TTC549 (cell line): ENCODE results near the gene PCED1B.
"Not testable (repeated sequence)": the region's sequence is repeated elsewhere in the genome, so short reads cannot be mapped to it uniquely, and the experiment has no call there.

Source experiments
- FAIRE-seq: peaks from 2 replicates; lab custom pipeline; 2012; peaks lifted over from hg19 to GRCh38; lab: Jason Lieb, UNC

The PCED1B gene

DNA sequence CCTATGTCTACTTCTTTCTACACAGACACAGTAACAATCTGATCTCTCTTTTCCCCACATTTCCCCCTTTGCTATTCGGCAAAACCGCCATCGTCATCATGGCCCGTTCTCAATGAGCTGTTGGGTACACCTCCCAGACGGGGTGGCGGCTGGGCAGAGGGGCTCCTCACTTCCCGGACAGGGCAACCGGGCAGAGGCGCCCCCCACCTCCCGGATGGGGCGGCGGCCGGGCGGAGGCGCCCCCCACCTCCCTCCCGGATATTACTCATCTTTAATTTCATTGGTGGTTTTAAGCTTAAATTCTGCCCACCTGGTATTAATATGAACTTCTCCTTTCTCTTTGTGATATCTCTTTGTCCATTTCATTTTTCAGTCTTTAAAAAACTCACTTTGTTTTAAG is 90.9 kb downstream of the PCED1B start:
- FAIRE-seq, result not testable (repeated sequence)

DNA sequence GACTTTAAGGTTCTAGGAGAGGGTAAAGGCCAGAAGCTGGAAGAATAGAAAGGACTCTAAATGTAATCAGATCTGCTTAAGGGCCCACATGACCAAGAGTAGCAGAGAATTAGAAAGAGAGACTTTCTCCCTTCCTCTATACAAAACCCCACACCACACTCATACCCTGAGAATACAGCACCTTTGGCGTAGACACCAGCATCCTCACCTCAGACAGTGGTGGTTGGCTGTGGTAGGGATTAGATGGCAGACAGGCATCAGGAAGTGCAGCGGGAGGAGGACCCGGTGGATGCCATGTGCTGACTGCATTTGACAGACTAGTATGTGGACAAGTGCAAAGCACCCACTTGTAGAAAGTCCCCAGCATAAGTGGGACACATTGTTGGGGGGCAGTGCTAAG is 98.6 kb downstream of the PCED1B start:
- FAIRE-seq, result no peak

DNA sequence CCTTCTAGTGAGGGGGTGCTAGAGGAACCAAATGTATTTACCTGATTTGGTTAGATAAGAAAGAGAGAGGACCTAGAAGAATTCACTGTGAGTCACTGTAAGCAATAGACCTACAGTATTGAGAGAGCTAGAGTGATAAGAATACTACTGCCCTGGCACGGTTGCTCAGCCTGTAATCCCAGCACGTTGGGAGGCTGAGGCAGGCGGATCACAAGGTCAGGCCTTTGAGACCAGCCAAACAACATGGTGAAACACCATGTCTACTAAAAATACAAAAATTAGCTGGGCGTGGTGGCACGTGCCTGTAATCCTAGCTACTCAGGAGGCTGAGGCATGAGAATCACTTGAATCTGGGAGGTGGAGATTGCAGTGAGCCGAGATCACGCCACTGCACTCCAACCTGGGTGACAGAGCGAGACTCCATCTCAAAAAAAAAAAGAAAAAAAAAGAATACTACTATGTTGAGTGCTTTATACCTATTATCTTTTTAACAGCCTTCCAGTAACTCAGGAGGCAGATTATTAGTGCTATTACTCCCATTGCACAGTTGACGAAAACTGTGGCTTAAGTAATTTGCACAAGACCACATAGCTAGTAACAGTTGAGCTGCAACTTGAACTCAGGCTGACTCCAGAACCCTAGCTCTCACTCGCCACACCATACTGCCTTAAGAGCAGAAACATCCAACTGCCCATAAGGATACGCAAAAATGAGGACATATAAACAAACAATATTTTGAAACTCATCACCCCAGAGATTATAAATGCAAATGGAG is 102.9 kb downstream of the PCED1B start:
- FAIRE-seq, result not testable (repeated sequence)

DNA sequence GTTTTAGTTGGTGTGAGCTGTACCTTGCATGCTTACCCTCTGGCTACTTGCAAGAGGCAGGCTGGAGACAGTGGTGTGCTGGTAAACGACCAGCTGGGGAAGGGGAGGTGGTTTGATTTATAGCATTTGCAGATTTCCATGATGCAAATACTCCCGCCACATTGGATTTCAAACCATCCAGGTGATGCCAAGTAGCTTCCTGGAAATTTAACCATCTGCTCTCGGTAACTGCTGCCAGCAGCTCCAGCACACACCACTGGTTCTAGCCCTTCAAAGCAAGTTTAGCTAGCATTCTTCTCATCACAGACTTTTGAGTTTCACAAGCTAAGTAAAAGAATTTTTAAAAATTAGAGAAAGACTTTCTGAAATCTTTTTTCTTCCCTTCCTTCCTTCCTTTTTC is 104.8 kb downstream of the PCED1B start:
- no peak for FAIRE-seq

DNA sequence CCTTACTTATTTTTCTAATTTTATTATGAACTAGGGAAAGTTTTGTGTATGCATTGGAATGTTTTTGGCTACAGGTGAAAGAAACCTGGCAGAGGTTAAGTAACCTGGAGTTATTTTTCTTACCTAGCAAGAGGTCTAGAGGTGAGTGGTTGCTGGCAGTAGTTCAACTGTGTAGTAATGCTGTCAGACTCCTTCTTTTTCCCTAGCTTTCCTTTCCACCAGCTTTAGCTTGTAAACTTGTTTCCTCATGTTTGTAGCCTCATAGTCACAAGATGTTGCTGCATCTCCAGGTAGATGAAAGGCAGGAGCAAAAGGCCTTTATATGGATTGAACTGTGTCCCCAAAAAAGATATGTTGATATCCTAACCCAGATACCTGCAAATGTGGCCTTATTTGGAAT is 105.4 kb downstream of the PCED1B start:
- FAIRE-seq, result no peak

DNA sequence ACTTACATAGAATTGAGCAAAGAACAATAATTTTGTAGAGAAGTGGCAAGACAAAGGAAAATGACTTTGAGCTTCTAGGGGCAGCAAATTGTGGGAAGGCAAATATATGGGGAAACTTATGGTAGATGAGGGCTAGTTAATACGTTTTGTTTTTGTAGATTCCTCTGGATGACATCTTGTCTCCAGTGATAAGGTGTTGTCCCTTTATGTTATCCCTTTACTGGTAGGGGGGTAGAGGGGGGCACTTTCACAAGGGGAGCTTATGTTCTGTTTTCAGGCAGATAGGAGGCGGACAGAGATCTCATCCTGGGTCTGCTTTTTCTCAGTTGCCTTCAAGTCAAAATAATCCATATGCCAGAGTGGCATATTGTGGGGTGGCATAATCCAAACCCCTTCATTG is 106.8 kb downstream of the PCED1B start:
- FAIRE-seq, result no peak

DNA sequence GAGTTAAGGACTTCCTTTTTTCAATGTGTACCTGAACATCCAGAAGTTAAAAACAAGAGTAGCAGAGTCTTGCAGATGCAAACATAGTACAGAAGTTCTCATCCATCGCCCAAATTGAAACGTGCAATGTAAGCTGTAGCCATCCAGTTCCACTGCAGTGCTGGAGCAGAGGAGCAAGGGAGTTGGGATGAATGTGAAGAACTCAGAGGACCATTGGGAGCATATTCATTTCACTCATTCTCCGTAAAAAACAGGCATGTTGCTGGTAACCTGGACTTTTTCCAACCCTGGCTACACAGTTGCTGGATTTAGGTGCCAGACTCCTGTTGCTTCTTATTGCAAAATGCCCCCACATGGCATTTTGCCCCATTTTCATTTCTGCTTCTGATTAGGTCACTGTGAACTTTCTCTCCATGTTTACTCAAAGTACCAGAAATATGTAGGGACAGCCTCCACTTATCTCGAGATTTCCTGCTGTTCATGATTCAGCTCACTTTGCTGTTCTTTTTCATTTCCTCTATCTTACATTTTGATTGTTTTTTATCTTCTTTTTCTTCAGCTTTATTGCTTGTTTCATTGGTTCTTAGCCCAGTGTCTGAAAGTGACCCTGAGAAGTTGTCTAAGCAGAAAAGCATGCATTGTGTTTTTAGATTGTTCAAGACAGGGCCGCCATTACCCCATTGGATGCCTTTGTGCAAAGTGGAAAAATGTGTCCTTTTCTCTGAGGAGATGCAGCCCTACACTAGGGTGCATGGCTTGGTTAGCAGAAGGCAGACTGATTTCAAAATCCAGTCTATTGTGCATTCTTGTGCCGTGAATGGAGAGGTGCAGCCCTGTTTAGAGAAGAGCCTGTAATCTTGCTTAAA is 109.4 kb downstream of the PCED1B start:
- no peak for FAIRE-seq

DNA sequence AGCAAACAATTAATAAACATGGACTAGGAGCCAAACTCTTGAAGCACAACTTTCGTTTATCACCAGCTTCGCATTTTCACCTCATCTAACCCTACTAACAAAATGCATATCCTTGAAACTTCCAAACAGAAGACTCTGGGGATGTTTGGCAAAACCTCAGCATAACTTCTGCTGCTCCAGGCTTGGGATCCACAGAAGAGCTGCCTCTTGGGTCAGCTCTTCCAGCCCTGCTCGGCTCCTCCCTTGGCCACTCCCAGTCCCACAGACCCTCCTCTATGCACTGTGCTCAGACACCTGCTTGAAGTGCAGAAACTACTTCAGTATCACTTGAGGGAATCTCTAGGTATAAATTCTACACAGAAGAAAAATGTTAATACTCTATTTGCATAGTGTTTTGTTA is 110.3 kb downstream of the PCED1B start:
- FAIRE-seq, result no peak

DNA sequence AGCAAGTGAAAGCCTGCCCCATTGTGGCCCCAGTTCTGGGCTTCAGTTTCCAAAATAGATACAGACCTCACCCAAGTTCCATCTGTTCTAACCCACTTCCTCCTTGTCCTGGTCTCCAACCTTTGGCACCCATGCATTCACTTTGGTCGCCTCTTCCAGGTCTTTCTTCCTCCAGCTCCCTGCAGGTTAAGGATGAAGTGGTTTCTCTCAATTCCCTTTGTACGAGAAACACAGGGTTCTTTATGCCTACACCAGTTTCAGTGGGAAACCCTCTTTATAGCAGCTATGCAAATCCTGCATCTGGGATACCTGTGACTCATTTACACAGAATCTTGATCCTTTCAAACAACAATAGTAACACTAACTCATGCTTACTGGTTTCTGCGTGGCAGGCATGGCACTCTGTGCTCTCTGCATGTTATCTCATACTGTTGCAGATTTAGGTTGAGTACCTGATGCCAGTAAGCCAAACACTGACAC is 110.9 kb downstream of the PCED1B start:
- FAIRE-seq, result no peak

DNA sequence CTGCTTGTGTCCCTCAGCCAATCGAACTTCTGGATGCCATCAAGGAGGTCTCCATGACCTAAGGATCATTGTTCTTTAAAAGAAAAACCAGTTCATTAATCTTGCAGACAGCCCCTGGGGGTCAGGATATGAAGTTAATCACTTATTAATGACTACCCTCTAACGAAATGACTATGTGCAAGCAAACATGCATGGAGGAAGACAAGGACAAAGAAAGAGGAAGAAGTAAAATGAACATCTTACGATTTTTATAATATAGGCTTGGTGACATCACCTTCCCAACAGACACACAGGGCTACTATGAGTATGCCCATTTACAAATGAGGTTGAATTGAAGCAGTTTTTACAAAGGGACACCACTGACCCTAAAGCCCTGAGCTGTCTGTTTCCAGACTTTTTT is 111.5 kb downstream of the PCED1B start:
- no peak for FAIRE-seq

DNA sequence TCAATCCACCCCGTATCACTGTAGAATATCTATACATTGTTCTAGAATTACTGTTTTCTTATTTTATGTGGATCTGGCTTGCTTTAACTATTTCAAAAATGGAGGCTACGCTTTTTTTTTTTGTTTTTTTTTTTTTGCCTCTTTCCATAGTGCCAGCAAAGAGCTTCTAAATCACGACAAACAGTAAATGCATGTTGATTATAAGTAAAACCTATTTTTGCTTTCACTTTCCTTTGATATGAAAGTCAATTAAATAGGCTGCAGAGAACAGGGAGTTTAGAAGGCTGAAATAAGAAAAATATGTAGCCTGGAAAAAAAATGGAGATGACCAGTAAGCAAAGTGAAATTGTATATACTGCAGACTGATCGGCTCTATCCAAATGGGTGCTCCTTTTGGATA is 112.6 kb downstream of the PCED1B start:
- FAIRE-seq, result no peak

DNA sequence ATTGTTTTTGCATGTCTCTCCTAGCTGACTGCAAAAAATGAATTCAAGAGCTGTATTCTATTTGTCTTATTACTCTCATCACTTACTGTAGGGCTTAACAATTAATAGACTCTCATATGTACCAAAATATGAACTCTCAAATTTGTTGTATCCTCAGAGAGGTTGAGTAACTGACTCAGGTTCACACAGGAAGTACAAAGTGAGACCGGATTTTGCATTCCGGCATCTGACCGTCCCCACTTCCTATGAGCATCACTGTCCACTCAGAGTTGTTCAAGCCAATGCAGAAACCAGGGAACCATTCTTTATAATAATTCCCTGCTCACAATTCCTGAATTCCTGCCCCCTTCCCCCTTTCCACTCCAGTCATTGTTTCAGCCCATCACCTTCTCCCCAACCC is 113.6 kb downstream of the PCED1B start:
- no peak for FAIRE-seq

DNA sequence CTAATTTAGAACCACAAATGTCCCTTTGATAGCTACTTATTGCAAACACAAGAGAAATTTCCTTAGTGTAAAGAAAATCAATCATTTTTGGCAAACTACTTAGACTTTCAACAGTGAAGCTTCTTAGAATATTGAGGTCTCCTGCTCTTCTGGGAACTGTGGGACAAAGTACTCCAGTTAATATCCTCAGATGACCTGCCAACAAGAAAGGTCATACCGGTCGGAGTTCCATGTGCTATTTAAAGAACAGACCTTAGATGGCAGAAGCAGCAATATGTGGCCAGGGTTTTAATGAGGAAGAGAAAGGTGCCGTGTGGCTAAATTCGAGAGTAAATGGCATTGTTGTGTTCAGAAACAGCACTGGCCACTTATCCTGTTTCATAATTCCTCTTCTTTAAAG is 115.1 kb downstream of the PCED1B start:
- FAIRE-seq, result no peak

DNA sequence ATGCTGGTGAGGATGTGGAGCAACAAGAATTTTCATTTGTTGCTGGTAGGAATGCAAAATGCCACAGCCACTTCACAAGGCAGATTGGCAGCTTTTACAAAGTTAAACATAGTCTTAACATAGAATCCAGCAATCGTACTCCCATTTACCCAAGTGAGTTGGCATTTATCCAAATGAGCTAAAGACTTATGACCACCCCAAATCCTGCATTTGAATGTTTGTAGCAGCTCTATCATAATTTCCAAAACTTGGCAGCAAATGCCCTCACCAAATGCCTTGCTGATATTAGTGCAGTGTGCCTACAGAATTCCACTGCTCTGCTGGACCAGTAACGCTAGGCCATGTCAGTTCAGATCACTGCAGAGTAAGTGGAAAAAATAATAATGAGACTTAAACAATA is 121.0 kb downstream of the PCED1B start:
- FAIRE-seq, result no peak

DNA sequence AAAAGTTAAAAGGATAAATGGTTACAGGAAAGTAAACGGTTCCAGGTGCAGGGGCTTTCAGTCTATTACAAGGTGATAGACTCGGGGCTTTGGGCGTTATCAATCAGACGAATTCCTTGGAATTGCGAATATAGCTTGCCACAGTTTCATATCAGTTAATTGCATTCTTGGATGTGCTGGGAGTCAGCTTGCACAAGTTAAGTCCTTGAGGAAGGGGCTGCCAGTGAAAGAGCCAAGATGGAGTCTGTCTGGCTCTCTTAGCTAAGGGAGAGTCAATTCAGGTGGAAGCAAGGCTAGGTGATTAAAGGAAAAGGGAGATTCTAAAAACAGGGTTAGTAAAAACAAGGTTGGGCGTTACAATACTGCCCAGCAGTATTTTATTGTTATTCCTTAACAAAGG is 121.8 kb downstream of the PCED1B start:
- FAIRE-seq, result not testable (repeated sequence)

DNA sequence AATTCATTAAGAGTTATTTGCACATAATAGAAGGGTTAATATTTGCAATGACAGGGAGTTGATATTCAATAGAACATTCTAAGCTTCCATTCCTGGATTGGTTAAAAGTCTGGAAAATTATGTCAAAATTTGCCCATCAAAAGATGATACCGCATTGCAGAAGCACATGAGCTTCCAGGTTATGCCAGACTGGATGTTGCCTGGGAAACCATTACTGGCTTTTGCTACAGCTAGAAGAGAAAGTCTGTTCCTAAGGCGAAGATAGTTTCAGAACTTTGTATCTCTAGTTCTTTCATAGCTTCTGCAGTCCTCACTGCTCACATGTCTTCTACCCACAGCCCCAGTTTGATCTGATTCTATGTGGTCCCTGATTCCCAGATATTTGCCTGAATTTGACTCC is 122.8 kb downstream of the PCED1B start:
- no peak for FAIRE-seq

DNA sequence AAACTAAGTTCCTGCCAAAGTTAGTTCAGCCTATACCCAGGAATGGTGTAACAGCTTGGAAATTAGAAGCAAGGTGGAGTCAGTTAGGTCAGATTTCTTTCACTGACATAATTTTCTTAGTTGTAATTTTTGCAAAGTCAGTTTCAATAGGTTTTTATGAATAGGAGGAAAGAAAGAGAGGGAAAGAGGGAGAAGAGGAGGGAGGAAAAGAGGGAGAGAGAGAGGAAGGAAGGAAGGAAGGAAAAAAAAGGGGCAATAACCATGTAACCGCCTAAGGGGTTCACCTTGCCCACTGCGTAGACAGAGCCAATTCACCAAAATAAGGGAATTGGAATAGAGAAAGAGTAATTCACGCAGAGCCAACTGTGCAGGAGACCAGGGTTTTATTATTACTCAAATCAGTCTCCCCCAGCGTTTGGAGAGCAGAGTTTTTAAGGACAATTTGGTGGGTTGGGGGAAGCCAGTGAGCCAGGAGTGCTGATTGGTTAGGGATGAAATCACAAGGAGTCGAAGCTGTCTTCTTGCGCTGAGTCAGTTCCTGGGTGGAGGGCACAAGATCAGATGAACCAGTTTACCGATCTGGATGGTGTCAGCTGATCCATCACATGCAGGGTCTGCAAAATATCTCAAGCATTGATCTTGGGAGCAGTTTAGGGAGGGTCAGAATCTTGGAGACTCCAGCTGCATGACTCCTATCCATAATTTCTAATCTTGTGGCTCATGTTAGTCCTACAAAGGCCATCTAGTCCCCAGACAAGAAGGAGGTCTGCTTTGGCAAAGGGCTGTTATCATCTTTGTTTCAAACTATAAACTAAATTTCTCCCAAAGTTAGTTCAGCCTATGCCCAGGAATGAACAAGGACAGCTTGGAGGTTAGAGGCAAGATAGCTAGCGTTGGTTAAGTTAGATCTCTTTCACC is 126.4 kb downstream of the PCED1B start:
- no peak for FAIRE-seq

DNA sequence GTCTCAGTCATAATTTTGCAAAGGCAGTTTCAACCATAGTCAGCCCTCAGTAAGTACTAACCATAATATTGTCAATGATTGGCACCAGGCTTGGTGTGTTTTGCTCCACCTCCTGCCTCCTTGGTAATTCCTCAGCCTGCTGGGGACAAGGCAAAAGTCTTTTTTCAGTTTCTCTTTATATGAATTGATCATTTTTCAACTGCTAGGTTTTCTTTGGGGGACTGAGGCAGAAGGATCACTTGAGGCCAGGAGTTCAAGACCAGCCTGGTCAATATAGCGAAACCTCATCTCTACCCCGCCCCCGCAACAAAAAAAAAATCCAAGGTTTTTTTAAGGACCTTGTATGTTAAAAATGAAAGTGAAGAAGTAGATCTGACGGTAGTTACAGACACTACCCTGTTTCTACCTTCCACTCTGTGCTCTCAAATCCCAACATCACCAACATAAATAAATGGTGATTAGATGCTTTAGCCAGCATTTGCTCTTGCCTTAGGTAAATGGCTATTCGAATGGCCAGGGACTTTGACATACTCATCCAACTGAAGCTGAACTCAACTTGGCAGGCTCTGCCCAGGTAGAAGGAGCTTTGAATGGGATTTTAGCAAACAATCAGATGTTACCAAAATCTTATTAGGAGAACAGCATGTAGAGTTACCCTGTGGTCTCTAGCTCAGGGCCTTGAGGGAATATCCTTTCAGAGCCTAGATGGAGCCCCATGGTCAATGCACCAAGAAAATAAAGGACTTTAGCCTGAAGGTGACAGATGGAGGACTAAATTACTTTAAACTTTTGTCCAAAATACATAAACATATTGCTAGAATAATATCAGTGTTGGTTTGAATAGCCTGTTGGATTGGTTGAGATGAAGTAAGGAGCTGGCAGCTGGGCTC is 127.3 kb downstream of the PCED1B start:
- no peak for FAIRE-seq

DNA sequence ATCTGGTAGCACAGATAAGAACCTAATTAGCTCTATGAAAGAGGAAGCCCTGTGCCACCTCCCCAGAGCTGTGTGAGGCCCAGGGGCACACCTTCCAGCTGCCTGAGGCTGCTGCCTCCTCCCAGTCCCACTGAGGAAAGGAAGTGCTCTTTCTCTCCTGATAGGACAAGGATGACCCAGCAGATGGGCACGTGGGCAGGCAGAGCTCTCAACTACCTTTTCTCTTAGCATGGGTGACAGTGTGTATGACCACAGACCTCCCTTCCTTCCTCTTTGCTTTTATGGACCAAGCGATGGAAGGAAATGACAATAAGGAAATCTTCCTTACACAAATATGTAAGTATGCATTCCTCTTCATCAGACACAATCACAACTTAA is 127.9 kb downstream of the PCED1B start:
- FAIRE-seq, result no peak

DNA sequence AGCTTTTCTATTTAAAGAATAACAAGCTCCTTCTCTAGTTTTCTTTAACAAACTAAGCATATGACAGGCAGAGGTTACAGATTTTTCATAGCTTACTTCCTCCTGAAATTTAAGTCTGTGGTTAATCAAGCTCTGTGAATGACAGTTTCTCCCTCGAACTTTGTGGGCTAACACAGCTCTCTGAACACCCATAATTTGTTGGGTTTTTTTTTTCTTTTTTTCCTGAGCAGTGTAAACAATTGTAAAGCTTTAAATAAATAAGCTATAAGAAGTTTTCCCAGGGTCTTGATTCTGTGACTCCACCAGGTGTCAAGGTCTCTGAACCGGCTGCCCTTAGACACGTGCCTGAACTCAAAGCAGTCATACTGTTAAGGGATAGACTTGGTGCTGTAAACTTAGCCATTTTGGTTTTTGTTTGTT is 128.4 kb downstream of the PCED1B start:
- FAIRE-seq, result no peak

DNA sequence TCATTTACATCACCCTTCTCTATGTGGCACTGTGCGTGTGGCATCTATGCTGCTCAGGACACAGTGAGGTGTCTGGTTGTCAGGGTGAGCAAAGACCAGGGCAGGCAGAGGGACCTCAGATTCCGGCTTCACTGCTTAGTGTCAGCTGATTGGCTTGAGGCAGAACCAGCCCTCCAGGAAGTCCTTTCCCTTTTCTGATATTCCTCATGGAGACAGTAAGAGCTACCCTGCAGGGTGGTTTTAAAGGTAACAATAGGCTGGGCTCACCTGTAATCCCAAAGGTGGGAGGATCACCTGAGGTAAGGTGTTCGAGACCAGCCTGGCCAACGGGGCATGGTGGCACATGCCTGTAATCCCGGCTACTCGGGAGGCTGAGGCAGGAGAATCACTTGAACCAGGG is 129.6 kb downstream of the PCED1B start:
- FAIRE-seq, result no peak
